Endodermal cell (in vitro differentiated cells): ENCODE results near the gene CDH2. TPM values are rescaled to one million over a fixed set of nuclear protein-coding genes. Genes with fewer than 3 reads are reported as not detected.
A peak's percentile ranks its signal among the peaks of the same experiment; 100 is the strongest.

ENCODE experiments used
- DNase-seq: peaks from one replicate; pipeline ENCODE4 v3.0.0-alpha.2; 2017
- H3K27ac ChIP-seq: 2 replicates; pipeline ENCODE4 v1.5.1; 2013; ENCODE audit warnings: mild to moderate bottlenecking, low read depth, low read length, moderate library complexity
- H3K27me3 ChIP-seq: 2 replicates; pipeline ENCODE4 v1.6.1; 2013; ENCODE audit warnings: mild to moderate bottlenecking, low read length, moderate library complexity; ENCODE audit not compliant: insufficient read depth, control insufficient read depth, poor library complexity, severe bottlenecking
- H3K36me3 ChIP-seq: 2 replicates; pipeline ENCODE4 v1.7.0; 2013; ENCODE audit warnings: mild to moderate bottlenecking, low read length, moderate library complexity; ENCODE audit not compliant: control insufficient read depth, insufficient read depth
- H3K4me1 ChIP-seq: one replicate; pipeline ENCODE4 v1.7.0; 2013; ENCODE audit warnings: low read length; ENCODE audit not compliant: control insufficient read depth, insufficient read depth
- H3K4me3 ChIP-seq: 2 replicates; pipeline ENCODE4 v1.5.1; 2013; ENCODE audit warnings: mild to moderate bottlenecking, low read length, moderate library complexity
- H3K9ac ChIP-seq: 2 replicates; pipeline ENCODE4 v1.6.1; 2013; ENCODE audit warnings: mild to moderate bottlenecking, low read length, moderate library complexity; ENCODE audit not compliant: poor library complexity, severe bottlenecking; ENCODE audit errors: extremely low read depth
- H3K9me3 ChIP-seq: 2 replicates; pipeline ENCODE4 v1.6.1; 2013; ENCODE audit warnings: mild to moderate bottlenecking, low read length, moderate library complexity; ENCODE audit not compliant: control insufficient read depth
- H3K27ac Mint-ChIP-seq: 2 replicates; pipeline ENCODE4 v1.8.0; 2020; ENCODE audit warnings: mixed read lengths
- H3K27me3 Mint-ChIP-seq: 2 replicates; pipeline ENCODE4 v1.8.0; 2021; ENCODE audit warnings: mild to moderate bottlenecking, mixed read lengths; ENCODE audit not compliant: insufficient read depth
- H3K36me3 Mint-ChIP-seq: 2 replicates; pipeline ENCODE4 v1.8.0; 2020; ENCODE audit warnings: low read depth, mixed read lengths
- H3K4me1 Mint-ChIP-seq: 2 replicates; pipeline ENCODE4 v1.8.0; 2020; ENCODE audit warnings: mixed read lengths
- H3K4me3 Mint-ChIP-seq: 2 replicates; pipeline ENCODE4 v1.8.0; 2020; ENCODE audit warnings: mild to moderate bottlenecking, moderate library complexity, mixed read lengths
- H3K9me3 Mint-ChIP-seq: 2 replicates; pipeline ENCODE4 v1.8.0; 2020; ENCODE audit warnings: mild to moderate bottlenecking, mixed read lengths
- CTCF ChIP-seq: fragments of 200-600 bp; sonication (generic); conservative IDR thresholded peaks from 2 replicates; pipeline ENCODE4 v1.5.0; 2021; ENCODE audit warnings: antibody characterized with exemption, mild to moderate bottlenecking
- WGBS, 2 experiments: methylation state at CpG; one replicate each; pipeline versions ENCODE4 v1.1.5 to v1.1.7; 2013; ENCODE audit warnings: missing lambda C conversion rate in 2 of 2, mixed read lengths in 1 of 2; ENCODE audit not compliant: insufficient coverage in 1 of 2, insufficient read length in 1 of 2; 5-methylcytosine and 5-hydroxymethylcytosine counted together
- total RNA-seq, 2 donors: library from RNA; stranded (reverse); fragmentation: NEBNext Ultra II Directional in 1 of 2; extraction: Animal tissue kit (Norgen Biotek cat#: 25700) in 1 of 2; gene quantifications; 2 replicates in 1 of 2; 3 replicates in 1 of 2; pipeline ENCODE4 v1.2.1, GENCODE V29; 2021

The CDH2 gene
- total RNA-seq, 2 donors from 2014 or later: 486 to 572 TPM

- TF ChIP-seq CTCF: no peak
- H3K4me3 ChIP-seq: peak overlapping the region; percentile 84
- DNase-seq: peak; percentile 75
- no peaks in the 10 kb centered on the region for H3K9me3 ChIP-seq
- WGBS, 2 experiments: 0 to 1% methylated on average over 25 to 44 of the region's 44 CpGs
- Mint-ChIP-seq H3K36me3 (peaks cover 32% of the 10 kb centered on the region), H3K4me3 (peak overlapping the region; percentile 99), H3K4me1 (peaks cover 44% of the 10 kb centered on the region), H3K9me3 (no peaks in the 10 kb centered on the region), H3K27ac (peak overlapping the region; percentile 93), H3K27me3 (peaks cover 4% of the 10 kb centered on the region)
- no peaks in the 10 kb centered on the region for H3K27me3 ChIP-seq
- peak overlapping the region; percentile 98 for H3K9ac ChIP-seq
- H3K27ac ChIP-seq: peak overlapping the region; percentile 94
- peaks cover 3% of the 10 kb centered on the region for H3K4me1 ChIP-seq
- peaks cover 40% of the 10 kb centered on the region for H3K36me3 ChIP-seq
Measured at GRCh38 chr18:28175930-28176697, 816 bp downstream of the CDH2 start.

GRCh38 chr18:28175150-28175929 lies 1.6 kb downstream of the CDH2 start:
- Histone ChIP-seq H3K4me3 (peak overlapping the region; percentile 84), H3K36me3 (peaks cover 47% of the 10 kb centered on the region), H3K27me3 (no peaks in the 10 kb centered on the region), H3K4me1 (no peaks in the 10 kb centered on the region), H3K27ac (peak overlapping the region; percentile 94), H3K9ac (peak overlapping the region; percentile 98), H3K9me3 (no peaks in the 10 kb centered on the region)
- H3K9me3 Mint-ChIP-seq: no peaks in the 10 kb centered on the region
- H3K27me3 Mint-ChIP-seq: peaks cover 4% of the 10 kb centered on the region
- H3K4me1 Mint-ChIP-seq: peaks cover 36% of the 10 kb centered on the region
- peaks cover 40% of the 10 kb centered on the region for H3K36me3 Mint-ChIP-seq
- 0% methylated on average over 14 to 53 of the region's 53 CpGs for WGBS, 2 experiments
- H3K27ac Mint-ChIP-seq: peak overlapping the region; percentile 93
- DNase-seq: peak; percentile 83
- peak overlapping the region; percentile 99 for H3K4me3 Mint-ChIP-seq
- no peak for TF ChIP-seq CTCF

GRCh38 chr18:28174181-28174905 lies 2.6 kb downstream of the CDH2 start:
- WGBS, 2 experiments: 17 to 34% methylated on average over 7 to 8 of the region's 8 CpGs
- DNase-seq: no peak
- peak overlapping the region; percentile 98 for H3K9ac ChIP-seq
- H3K4me1 ChIP-seq: no peaks in the 10 kb centered on the region
- Mint-ChIP-seq H3K27ac (peak overlapping the region; percentile 57), H3K4me1 (peaks cover 34% of the 10 kb centered on the region), H3K9me3 (no peaks in the 10 kb centered on the region), H3K4me3 (peak overlapping the region; percentile 99), H3K36me3 (peaks cover 43% of the 10 kb centered on the region), H3K27me3 (peaks cover 4% of the 10 kb centered on the region)
- H3K9me3 ChIP-seq: no peaks in the 10 kb centered on the region
- H3K36me3 ChIP-seq: peaks cover 55% of the 10 kb centered on the region
- peak overlapping the region; percentile 94 for H3K27ac ChIP-seq
- H3K4me3 ChIP-seq: peak overlapping the region; percentile 84
- TF ChIP-seq CTCF: no peak
- H3K27me3 ChIP-seq: no peaks in the 10 kb centered on the region
